LNCAP (cell line): ENCODE results near the gene GH1.

Experiments
- TF ChIP-seq, protein P1 (sequence below): fragments of 450-650 bp; IDR thresholded peaks from 2 replicates; pipeline ENCODE4 v1.5.1; 2017; ENCODE audit warnings: mild to moderate bottlenecking

The GH1 gene

DNA sequence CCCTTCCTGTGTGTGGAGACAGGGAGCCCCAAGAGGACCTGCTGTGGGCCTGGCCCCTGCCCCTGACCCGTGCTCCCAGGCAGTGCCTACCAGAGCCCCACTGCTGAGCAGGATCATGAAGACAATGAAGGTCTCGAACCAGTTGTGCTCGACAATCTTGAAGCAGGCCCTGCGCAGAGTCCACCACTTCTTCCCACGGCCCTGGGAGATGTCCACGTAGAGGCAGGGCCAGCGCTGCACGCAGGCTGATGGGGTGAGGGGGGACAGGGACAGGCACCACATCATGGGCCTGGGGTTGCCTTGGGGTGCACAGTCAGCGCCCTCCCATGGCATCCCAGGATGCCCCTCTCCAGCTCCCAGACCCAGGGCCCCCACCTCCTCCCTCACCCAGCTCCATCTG, 29.9 kb upstream of the GH1 start:
- TF ChIP-seq, protein P1, sequence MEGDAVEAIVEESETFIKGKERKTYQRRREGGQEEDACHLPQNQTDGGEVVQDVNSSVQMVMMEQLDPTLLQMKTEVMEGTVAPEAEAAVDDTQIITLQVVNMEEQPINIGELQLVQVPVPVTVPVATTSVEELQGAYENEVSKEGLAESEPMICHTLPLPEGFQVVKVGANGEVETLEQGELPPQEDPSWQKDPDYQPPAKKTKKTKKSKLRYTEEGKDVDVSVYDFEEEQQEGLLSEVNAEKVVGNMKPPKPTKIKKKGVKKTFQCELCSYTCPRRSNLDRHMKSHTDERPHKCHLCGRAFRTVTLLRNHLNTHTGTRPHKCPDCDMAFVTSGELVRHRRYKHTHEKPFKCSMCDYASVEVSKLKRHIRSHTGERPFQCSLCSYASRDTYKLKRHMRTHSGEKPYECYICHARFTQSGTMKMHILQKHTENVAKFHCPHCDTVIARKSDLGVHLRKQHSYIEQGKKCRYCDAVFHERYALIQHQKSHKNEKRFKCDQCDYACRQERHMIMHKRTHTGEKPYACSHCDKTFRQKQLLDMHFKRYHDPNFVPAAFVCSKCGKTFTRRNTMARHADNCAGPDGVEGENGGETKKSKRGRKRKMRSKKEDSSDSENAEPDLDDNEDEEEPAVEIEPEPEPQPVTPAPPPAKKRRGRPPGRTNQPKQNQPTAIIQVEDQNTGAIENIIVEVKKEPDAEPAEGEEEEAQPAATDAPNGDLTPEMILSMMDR = no peak

DNA sequence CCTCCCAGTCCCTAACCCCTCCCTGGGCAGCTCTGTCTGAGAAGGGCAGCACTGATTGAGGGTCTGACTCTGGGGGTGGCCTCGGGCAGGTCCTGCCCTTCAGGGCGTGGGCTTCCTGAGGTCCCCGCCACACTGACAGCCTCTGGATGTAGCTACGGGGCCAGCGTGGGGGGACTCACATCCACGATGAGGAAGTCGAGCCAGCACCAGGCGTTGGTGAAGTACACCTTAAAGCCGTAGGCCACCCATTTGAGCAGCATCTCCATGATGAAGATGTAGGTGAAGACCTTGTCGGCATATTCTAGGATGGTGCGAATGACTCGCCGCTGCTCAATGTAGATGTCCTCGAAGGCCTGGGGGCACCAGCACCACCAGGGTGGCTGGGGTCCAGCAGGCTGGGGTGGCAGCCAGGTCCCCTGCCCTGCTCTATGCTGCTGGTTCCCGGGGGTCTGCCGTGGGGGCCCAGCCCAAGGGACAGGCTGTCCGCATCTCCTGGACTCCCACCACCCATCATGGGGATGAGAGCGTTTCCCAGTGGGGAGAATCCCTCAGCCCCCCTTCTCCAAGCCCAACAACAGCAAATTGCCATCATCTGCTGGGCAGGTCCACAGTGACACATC, 29.2 kb upstream of the GH1 start:
- TF ChIP-seq, protein P1 = no peak

DNA sequence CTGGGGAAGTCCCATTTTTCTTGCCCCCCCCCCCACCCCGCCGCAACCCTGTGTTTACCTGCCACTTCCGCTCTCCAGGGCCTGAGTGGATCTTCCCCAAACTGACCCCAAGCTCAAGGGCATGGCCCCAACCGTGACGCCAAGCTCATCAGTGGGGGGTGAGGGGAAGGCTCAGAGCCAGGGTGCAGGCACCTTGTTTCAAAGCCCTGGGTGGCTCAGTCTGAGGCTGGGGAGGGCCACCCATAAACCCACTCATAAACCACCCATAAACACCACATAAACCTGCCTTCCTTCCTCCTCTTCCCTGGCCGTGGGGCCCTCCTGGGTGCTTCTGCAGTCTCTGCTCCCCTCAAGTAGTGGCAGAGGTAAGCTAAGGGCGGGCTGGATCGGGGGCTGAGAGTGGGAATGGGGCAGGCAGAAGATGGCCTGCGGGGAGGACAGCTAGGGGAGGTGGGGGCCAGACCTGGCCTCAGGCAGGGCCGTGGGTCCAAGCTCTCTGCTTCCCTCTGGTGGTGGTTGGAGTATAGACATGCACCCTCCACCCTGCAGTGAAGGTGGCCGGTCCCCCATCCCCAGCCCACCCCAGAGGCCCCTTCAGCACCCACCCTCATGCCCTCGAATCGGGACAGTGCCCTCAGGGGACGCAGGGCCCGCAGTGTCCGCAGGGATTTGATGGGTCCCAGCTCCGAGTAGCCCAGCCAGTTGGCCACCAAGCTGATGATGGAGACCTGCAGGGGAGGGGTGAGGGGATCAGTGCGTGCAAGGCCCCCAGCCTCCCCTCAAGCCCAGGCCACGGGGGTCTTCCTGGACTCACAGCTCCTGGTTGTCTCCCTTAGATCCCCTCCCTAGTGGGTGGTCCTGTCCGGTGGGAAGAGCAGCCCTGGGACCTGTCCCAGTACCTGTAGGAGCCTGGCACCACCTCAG, 28.1 kb upstream of the GH1 start:
- TF ChIP-seq, protein P1 = peak; percentile 82

DNA sequence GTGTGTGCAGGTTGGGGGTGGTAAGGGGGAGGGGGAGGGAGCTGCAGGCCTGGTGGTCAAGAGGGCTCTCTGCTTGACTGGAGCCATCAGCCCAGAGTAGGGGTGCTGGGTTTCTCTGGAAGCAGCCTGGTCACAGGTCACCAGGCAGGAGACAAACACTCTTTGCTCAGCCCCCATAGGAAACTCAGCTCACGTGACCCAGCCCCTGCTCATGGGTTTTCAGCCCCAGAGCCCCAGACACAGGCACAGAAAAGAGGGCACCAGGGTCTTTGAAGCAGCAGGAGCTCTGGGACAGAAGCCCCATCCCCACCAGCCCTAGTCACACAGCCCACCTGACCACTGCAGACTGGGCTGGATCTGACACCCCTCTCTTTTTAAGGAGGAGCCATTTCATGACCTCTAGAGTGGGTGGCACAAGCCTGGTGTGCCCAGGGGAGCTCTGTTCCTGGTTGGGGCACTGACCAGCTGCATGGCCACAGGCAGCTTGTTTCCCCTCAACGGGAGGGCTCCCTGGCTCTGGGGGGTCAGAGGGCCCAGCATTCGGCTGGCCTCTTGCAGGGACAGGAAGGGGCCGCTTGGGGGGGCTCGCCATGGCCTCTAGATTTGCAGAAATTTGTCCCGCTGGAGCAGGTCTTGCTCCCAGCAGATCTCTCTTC, 27.3 kb upstream of the GH1 start:
- TF ChIP-seq, protein P1 = no peak

DNA sequence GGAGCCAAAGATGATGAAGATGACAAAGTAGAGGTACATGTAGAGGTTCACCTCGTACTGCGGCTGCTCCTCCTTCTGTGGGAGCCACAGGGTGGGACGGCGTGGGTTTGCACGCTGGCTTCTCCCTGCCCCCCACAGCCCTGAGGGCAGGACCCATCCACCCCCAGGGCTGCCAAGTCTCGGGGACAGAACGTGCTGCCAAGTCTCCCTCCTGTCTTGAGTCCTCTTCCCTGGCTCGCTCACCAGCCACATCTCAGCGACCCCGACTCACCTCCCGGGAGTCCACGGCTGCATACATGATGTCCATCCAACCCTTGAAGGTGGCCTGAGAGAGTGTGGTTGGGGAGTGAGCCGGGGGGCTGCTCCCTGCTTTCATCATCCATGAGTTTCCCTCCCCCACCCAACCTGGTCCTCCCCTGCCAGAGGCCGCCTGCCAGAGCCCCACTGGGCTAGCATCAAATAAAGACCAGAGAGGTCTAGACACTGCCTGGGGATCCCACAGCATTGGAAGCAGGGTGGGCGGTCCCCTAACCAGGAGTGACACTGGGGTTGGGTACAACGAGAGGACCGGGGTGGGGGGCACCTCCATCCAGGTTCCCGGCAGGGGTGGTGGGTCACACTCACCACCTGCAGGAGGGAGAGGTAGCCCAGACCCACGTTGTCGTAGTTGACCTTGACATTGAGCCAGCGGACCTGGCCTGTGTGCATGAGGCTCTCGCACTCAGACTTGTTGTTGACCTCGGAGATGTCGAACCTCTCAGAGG, 26.3 kb upstream of the GH1 start:
- TF ChIP-seq, protein P1 = no peak

DNA sequence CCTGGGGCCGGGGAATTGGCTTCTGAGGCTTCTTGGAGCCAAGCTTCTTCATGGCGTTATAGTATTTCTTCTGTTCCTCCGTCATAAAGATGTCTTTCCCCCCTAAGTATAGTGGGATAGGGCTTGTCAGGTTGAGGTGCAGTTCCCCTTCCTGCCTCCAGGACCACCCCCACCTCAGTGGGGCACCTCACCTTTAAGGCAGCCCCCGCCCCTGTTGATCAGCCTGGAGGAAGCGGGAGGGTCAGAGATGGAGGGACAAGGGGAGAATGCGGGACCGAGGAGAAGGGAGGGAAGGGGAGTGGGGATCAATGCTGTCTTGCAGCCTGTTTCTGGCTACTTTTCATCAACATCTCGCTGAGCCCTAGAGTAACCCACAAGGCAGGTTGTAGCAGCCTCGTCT, 25.1 kb upstream of the GH1 start:
- TF ChIP-seq, protein P1 = no peak
